ENCODE data around the gene STAC2. TPM values are rescaled to one million over a fixed set of nuclear protein-coding genes. Genes with fewer than 3 reads are reported as not detected.

Gene STAC2, protein sequence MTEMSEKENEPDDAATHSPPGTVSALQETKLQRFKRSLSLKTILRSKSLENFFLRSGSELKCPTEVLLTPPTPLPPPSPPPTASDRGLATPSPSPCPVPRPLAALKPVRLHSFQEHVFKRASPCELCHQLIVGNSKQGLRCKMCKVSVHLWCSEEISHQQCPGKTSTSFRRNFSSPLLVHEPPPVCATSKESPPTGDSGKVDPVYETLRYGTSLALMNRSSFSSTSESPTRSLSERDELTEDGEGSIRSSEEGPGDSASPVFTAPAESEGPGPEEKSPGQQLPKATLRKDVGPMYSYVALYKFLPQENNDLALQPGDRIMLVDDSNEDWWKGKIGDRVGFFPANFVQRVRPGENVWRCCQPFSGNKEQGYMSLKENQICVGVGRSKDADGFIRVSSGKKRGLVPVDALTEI
- not detected in 2 replicates for total RNA-seq

GRCh38 chr17:39225308-39225958 is at the start of gene STAC2:
STAC2 (minus strand) TSS chr17:39225945; CDS start chr17:39225502, 443 bp downstream.

GRCh38 chr17:39200070-39200879 is 25.5 kb downstream of the STAC2 start, which contains the start of gene RPL19:
RPL19 (plus strand) TSS chr17:39200283; CDS start chr17:39200345, 62 bp downstream.

GRCh38 chr17:39197380-39198185 is 28.2 kb downstream of the STAC2 start, which contains the start of gene CACNB1:
CACNB1 (minus strand) TSS chr17:39197669; CDS start chr17:39197495, 174 bp downstream.

DNA sequence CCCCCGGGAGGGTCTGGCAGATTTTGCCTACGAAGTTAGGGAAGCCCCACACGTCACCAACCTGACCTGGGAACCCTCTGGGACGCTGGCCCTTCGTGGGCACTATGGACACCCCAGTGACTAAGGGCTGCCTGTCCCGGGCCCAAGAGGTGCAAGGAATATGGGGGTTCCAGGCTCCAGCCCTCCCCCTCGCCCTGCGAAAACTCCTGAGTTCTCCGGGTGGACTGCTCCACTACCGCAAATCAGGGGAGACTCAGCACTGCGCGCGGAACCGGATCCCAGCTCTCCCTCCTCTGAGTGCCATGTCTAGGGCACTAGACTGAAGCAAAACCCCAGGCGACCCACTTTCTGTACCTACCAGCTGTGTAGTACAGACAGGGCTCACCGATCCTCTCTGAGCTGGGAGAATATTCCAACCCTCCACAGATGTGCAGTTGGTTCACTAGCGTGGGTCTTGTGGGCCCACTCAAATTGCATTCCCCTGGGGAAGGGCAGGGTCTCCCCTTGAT is 59.9 kb downstream of the STAC2 start, which contains the start of gene ARL5C:
Gene ARL5C, minus strand, starts transcription at position 321 of the 509 bp plus-strand sequence. CDS start 401 bp downstream, outside the sequence.

Other genes with a start within 250 kb of the STAC2 start
- gene PLXDC1, start 74.3 kb downstream of the STAC2 start, total RNA-seq, result not detected in 2 replicates
- gene ARL5C, start 59.8 kb downstream of the STAC2 start, total RNA-seq, result not detected in 2 replicates
- 1.6 and 3.1 TPM in 2 replicates for gene CACNB1, start 28.3 kb downstream of the STAC2 start, total RNA-seq
- 2,229 and 2,251 TPM in 2 replicates for gene RPL19, start 25.7 kb downstream of the STAC2 start, total RNA-seq
- gene FBXL20, start 175.7 kb upstream of the STAC2 start, total RNA-seq, result 9.8 and 11.3 TPM in 2 replicates
- gene MED1, start 225.3 kb upstream of the STAC2 start, total RNA-seq, result 20.7 and 22.6 TPM in 2 replicates
- gene CDK12, start 235.5 kb upstream of the STAC2 start, total RNA-seq, result 20.6 and 24.0 TPM in 2 replicates